Measurements from ENCODE around the gene GOLGA2.

GOLGA2 gene

GRCh38 chr9:128275198-128276007 is at the start of gene GOLGA2:
TSS of gene GOLGA2 (minus strand) at chr9:128276007. CDS start at chr9:128275976, 31 bp downstream.
- peak within 1 kb of the TSS; percentile 64 for H3K27ac ChIP-seq
- DNase-seq (ENCODE audit: low read depth, low spot score): no peak

- no peak for DNase-seq (ENCODE audit: low read depth, low spot score)
Observed at GRCh38 chr9:128324401-128324800, 48.6 kb upstream of the GOLGA2 start.

GRCh38 chr9:128323791-128324190 is 48.0 kb upstream of the GOLGA2 start:
- peak overlapping the region; percentile 87 for H3K27ac ChIP-seq
- DNase-seq (ENCODE audit: low read depth, low spot score): no peak

More at GRCh38 chr9:128324401-128324800, 48.6 kb upstream of the GOLGA2 start:
- H3K27ac ChIP-seq: no peak overlapping the region

- DNase-seq (ENCODE audit: low read depth, low spot score): no peak
- peak overlapping the region; percentile 87 for H3K27ac ChIP-seq
Observed at GRCh38 chr9:128323212-128323730, 47.5 kb upstream of the GOLGA2 start.

GRCh38 chr9:128322404-128323211 is 46.8 kb upstream of the GOLGA2 start, which contains the start of the genes COQ4 and TRUB2:
TSS of gene COQ4 (plus strand) at chr9:128322839. CDS start at chr9:128322859, 20 bp downstream.
TSS of gene TRUB2 (minus strand) at chr9:128322447. CDS start at chr9:128322408, 39 bp downstream.
- H3K27ac ChIP-seq: peak within 1 kb of the TSS; percentile 87
- DNase-seq (ENCODE audit: low read depth, low spot score): peak; percentile 72

- no peak for DNase-seq (ENCODE audit: low read depth, low spot score)
- peak overlapping the region; percentile 87 for H3K27ac ChIP-seq
Observed at GRCh38 chr9:128321879-128322403, 46.1 kb upstream of the GOLGA2 start.

GRCh38 chr9:128321343-128321742 is 45.5 kb upstream of the GOLGA2 start:
- no peak for DNase-seq (ENCODE audit: low read depth, low spot score)
- H3K27ac ChIP-seq: no peak overlapping the region

DNA sequence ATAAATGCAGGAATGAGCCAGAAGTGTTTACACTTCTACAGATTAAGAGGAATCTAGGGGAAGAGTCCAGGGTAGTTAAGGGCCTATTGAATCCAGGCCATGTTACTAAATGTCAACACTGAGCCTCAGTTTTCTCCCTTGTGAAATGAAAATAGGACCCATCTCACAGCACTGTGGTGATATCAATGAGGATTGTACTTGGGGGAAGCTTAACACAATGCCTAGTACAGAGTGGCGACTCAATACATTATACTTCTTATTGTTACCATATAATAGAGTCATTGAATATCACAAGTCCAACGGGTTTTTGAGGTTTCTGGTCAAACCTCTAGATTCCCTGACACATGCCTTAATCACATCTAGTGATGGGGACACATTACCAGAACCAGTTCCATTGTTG is 41.8 kb upstream of the GOLGA2 start:
- H3K27ac ChIP-seq: peak overlapping the region; percentile 7
- no peak for DNase-seq (ENCODE audit: low read depth, low spot score)

GRCh38 chr9:128316421-128316820 is 40.6 kb upstream of the GOLGA2 start:
- H3K27ac ChIP-seq: no peak overlapping the region
- DNase-seq (ENCODE audit: low read depth, low spot score): no peak

GRCh38 chr9:128314697-128315096 is 38.9 kb upstream of the GOLGA2 start:
- no peak for DNase-seq (ENCODE audit: low read depth, low spot score)

GRCh38 chr9:128310461-128310860 is 34.7 kb upstream of the GOLGA2 start:
- DNase-seq (ENCODE audit: low read depth, low spot score): no peak
- H3K27ac ChIP-seq: no peak overlapping the region

More at GRCh38 chr9:128314697-128315096, 38.9 kb upstream of the GOLGA2 start:
- H3K27ac ChIP-seq: no peak overlapping the region

GRCh38 chr9:128309551-128309950 is 33.7 kb upstream of the GOLGA2 start:
- DNase-seq (ENCODE audit: low read depth, low spot score): no peak
- H3K27ac ChIP-seq: no peak overlapping the region

- no peak for DNase-seq (ENCODE audit: low read depth, low spot score)
- peak overlapping the region; percentile 96 for H3K27ac ChIP-seq
Observed at GRCh38 chr9:128304971-128305288, 29.1 kb upstream of the GOLGA2 start.

DNA sequence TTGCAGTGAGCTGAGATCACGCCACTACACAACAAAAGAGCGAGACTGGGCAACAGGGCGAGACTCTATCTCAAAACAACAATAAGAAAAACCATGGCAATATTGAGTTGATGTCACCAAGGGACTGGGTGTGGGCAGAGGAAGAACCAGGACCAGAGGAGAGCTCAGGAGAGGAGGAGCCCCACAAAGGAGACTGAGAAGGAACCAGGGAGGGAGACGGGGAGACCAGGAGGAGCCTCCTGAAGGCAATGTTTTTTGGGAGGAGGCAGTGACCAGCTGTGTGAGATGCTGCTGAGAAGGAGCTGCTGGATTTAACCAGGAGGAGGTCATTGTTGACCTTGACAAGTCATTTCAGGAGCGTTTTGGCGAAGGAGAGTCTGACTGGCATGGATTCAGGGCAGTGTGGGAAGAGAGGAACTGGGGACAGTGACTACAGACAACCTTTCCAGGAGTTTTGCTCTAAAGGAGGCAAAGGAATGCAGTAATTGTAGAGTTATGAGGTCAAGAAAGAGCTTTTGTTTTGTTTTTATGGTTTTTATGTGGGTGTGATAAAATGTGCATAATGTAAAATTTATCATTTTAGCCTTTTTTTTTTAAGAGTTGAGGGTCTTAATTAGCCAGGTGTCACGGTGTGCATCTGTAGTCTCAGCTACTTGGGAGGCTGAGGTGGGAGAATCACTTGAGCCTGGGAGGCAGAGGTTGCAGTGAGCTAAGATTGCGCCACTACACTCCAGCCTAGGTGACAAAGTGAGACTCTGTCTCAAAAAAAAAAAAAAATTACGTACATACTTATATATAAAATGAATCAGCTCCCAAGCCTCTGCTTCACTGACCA is 28.5 kb upstream of the GOLGA2 start:
- no peak for DNase-seq (ENCODE audit: low read depth, low spot score)
- H3K27ac ChIP-seq: peak overlapping the region; percentile 96

- H3K27ac ChIP-seq: peak overlapping the region; percentile 62
- no peak for DNase-seq (ENCODE audit: low read depth, low spot score)
Observed at GRCh38 chr9:128298535-128299482, 23.0 kb upstream of the GOLGA2 start.

GRCh38 chr9:128297221-128297773 is 21.5 kb upstream of the GOLGA2 start:
- H3K27ac ChIP-seq: no peak overlapping the region
- DNase-seq (ENCODE audit: low read depth, low spot score): no peak

- no peak for DNase-seq (ENCODE audit: low read depth, low spot score)
- peak overlapping the region; percentile 67 for H3K27ac ChIP-seq
Observed at GRCh38 chr9:128296340-128297220, 20.8 kb upstream of the GOLGA2 start.
